CD8-positive, alpha-beta memory T cell (primary cell): ENCODE results near the gene VGF. TPM values are rescaled to one million over a fixed set of nuclear protein-coding genes. Genes with fewer than 3 reads are reported as not detected.
"Not testable (repeated sequence)": the region's sequence is repeated elsewhere in the genome, so short reads cannot be mapped to it uniquely, and the experiment has no call there.

Experiments
- CTCF ChIA-PET: fragments of 350-600 bp; sonication (Branson Sonifier 250); formaldehyde crosslinking; loops from one replicate; lab custom pipeline; 2021; ENCODE audit warnings: antibody characterized with exemption; lab: Charles Lee
- POLR2A ChIA-PET: fragments of 350-600 bp; sonication (Branson Sonifier 250); formaldehyde crosslinking; loops from one replicate; lab custom pipeline; 2021; ENCODE audit warnings: antibody characterized with exemption; lab: Charles Lee
- DNase-seq, 5 donors: peaks; one replicate each; pipeline versions ENCODE4 v3.0.0 to v3.0.0-alpha.2; 2020 to 2022; ENCODE audit warnings: mixed read lengths in 1 of 5
- H3K27ac ChIP-seq: one replicate; pipeline ENCODE4 v1.7.0; 2013; ENCODE audit warnings: low read depth, mild to moderate bottlenecking, low read length, moderate library complexity
- H3K27me3 ChIP-seq: 2 replicates; pipeline ENCODE4 v1.7.0; 2013; ENCODE audit warnings: low read length, mild to moderate bottlenecking; ENCODE audit not compliant: insufficient read depth, poor library complexity, severe bottlenecking
- H3K36me3 ChIP-seq: 2 replicates; pipeline ENCODE4 v1.7.0; 2013; ENCODE audit warnings: mild to moderate bottlenecking, low read length, moderate library complexity; ENCODE audit not compliant: insufficient read depth
- H3K4me1 ChIP-seq: 2 replicates; pipeline ENCODE4 v1.7.0; 2013; ENCODE audit warnings: mild to moderate bottlenecking, low read length, moderate library complexity; ENCODE audit not compliant: insufficient read depth
- H3K4me3 ChIP-seq: 2 replicates; pipeline ENCODE4 v1.7.0; 2013; ENCODE audit warnings: mild to moderate bottlenecking, low read length
- H3K9me3 ChIP-seq: 2 replicates; pipeline ENCODE4 v1.7.0; 2013; ENCODE audit warnings: mild to moderate bottlenecking, low read length
- H3K27ac Mint-ChIP-seq, 8 donors: one replicate each; pipeline ENCODE4 v1.8.0; 2020 to 2021; ENCODE audit warnings: mixed read lengths in 8 of 8, mild to moderate bottlenecking in 6 of 8, inconsistent platforms in 3 of 8, moderate library complexity in 3 of 8
- H3K27me3 Mint-ChIP-seq, 2 donors: one replicate each; pipeline ENCODE4 v1.8.0; 2020 to 2021; ENCODE audit warnings: mixed read lengths in 2 of 2, mild to moderate bottlenecking in 1 of 2, moderate library complexity in 1 of 2
- H3K36me3 Mint-ChIP-seq, 3 donors: one replicate each; pipeline ENCODE4 v1.8.0; 2020 to 2021; ENCODE audit warnings: mixed read lengths in 3 of 3, inconsistent platforms in 1 of 3, mild to moderate bottlenecking in 1 of 3
- H3K4me1 Mint-ChIP-seq, 3 donors: one replicate each; pipeline ENCODE4 v1.8.0; 2020 to 2021; ENCODE audit warnings: mixed read lengths in 3 of 3, inconsistent platforms in 1 of 3, mild to moderate bottlenecking in 1 of 3
- H3K4me3 Mint-ChIP-seq, 7 donors: one replicate each; pipeline ENCODE4 v1.8.0; 2020 to 2021; ENCODE audit warnings: mixed read lengths in 7 of 7, mild to moderate bottlenecking in 6 of 7, moderate library complexity in 4 of 7, inconsistent platforms in 2 of 7
- H3K9me3 Mint-ChIP-seq, 5 donors: one replicate each; pipeline ENCODE4 v1.8.0; 2020 to 2022; ENCODE audit warnings: mixed read lengths in 5 of 5, mild to moderate bottlenecking in 3 of 5, moderate library complexity in 2 of 5, inconsistent platforms in 1 of 5
- polyA plus RNA-seq: library from polyadenylated mRNA; unstranded; fragments of 300-500 nt; fragmentation: Illumina TruSeq; gene quantifications from one replicate; pipeline ENCODE4 v1.2.3, GENCODE V29; 2021
- total RNA-seq, 2 experiments: library from RNA; stranded (reverse); gene quantifications; one replicate each; pipeline ENCODE4 v1.2.3, GENCODE V29; 2021

VGF gene
- total and polyA plus RNA-seq, 3 experiments from 2014 or later, result 0.13 to 0.16 TPM; not detected in 1

DNA sequence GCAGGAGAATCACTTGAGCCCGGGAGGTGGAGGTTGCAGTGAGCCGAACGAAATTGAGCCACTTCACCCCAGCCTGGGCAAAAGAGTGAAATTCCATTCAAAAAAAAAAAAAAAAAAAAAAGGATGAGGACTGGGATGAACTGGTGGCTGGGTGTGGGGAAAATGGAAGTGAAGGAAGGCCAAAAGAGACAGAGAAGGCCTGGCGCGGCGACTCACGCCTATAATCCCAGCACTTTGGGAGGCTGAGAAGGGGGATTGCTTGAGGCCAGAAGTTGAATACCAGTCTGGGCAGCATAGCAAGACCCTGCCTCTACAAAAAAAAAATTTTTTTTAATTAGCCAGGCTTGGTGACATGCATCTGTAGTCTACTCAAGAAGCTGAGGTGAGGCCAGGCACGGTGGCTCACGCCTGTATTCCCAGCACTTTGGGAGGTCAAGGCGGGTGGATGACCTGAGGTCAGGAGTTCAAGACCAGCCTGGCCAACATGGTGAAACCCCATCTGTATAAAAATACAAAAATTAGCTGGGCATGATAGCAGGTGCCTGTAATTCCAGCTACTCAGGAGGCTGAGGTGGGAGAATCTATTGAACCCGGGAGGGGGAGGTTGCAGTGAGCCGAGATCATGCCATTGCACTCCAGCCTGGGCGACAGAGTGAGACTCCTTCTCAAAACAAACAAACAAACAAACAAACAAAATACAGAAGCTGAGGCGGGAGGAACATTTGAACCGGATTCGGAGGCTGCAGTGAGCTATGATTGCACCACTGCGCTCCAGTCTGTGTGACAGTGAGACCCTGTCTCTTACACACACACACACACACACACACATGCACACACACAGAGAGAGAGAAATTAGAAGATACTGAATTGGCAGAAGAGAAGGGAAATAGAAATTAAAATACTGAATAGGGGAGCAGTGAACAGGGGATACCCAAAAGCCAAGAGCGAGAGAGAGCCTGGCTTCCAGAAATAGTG, 32.5 kb downstream of the VGF start:
- CTCF ChIA-PET, result interaction anchor here (2.5 kb wide), 1 partner anchor 11 kb away, joined by 12 read pairs; no protein-coding TSS in a partner anchor
- H3K36me3 Mint-ChIP-seq, H3K4me3 ChIP-seq, POLR2A ChIA-PET, H3K9me3 Mint-ChIP-seq, H3K4me1 ChIP-seq, H3K9me3 ChIP-seq, H3K27ac Mint-ChIP-seq, H3K36me3 ChIP-seq, H3K27ac ChIP-seq, H3K27me3 ChIP-seq, DNase-seq, H3K4me3 Mint-ChIP-seq, H3K4me1 Mint-ChIP-seq: not testable (repeated sequence)
- peaks cover 16 to 54% of the 10 kb centered on the region in 2 donors for H3K27me3 Mint-ChIP-seq

DNA sequence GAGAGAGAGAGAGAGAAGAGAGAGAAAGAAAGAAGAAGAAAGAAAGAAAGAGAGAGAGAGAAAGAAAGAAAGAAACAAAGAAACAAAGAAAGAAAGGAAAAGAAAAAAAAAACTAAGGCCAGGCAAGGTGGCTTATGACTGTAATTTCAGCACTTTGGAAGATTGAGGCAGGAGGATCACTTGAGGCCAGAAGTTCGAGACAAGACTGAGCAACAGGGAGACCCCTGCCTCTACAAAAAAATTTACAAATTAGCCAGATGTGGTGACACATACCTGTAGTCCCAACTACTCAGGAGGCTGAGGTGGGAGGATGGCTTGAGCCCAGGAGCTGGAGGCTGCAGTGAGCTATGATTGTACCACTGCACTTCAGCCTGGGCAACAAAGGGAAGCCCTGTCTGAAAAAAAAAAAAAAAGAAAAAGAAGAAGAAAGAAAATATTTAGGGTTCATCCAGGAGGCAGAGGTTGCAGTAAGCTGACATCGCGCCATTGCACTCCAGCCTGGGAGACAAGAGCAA, 35.7 kb downstream of the VGF start:
- Mint-ChIP-seq H3K4me3 (no peak overlapping the region), H3K4me1 (peaks cover 22 to 28% (median 23%) of the 10 kb centered on the region in 3 donors), H3K36me3 (no peaks in the 10 kb centered on the region), H3K9me3 (no peaks in the 10 kb centered on the region), H3K27ac (no peak overlapping the region), H3K27me3 (peaks cover 34 to 68% of the 10 kb centered on the region in 2 donors)
- H3K4me1 ChIP-seq, result peaks cover 18% of the 10 kb centered on the region
- no peak overlapping the region for H3K27ac ChIP-seq
- no peaks in the 10 kb centered on the region for H3K36me3 ChIP-seq
- ChIA-PET CTCF (interaction anchor here (1.2 kb wide), 1 partner anchor 13 kb away, joined by 3 read pairs; no protein-coding TSS in a partner anchor), POLR2A (no interaction called here)
- peaks cover 9% of the 10 kb centered on the region for H3K27me3 ChIP-seq
- no peaks in the 10 kb centered on the region for H3K9me3 ChIP-seq
- H3K4me3 ChIP-seq, result no peak overlapping the region
- no peak for DNase-seq

DNA sequence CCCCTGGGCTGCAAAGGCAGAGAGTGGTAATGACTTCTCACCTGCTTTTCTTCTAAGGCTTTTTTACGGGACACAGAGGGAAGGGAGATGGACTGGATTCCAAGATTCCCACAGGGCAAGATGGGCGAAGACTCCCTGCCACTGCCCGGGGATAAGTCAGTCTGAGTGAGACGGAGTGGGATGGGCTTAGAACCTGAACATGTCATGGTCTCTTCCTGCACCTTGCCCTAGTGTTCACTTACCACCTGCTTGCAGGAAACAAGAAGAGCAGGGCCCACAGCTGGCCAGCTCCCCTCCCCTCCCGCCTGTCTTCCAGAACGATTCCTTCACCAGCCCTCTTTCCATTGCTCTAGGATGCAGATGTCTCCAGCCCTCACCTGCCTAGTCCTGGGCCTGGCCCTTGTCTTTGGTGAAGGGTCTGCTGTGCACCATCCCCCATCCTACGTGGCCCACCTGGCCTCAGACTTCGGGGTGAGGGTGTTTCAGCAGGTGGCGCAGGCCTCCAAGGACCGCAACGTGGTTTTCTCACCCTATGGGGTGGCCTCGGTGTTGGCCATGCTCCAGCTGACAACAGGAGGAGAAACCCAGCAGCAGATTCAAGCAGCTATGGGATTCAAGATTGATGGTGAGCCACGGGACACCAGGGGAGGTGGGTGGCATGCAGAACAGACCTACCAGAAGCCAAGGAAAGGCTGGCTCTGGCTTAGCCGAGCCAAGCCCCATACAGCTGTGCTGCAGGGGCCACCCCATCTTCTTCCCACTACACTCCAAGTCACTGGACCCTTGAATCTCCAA, 37.1 kb downstream of the VGF start:
- ChIA-PET POLR2A (no interaction called here), CTCF (interaction anchor here (1.2 kb wide), 1 partner anchor 16 kb away, joined by 5 read pairs; no protein-coding TSS in a partner anchor)
- Histone ChIP-seq H3K36me3 (no peaks in the 10 kb centered on the region), H3K4me1 (peaks cover 21% of the 10 kb centered on the region), H3K27ac (no peak overlapping the region), H3K9me3 (no peaks in the 10 kb centered on the region), H3K4me3 (no peak overlapping the region), H3K27me3 (peaks cover 9% of the 10 kb centered on the region)
- H3K27ac Mint-ChIP-seq, result no peak overlapping the region
- H3K36me3 Mint-ChIP-seq, result no peaks in the 10 kb centered on the region
- H3K27me3 Mint-ChIP-seq, result peaks cover 34 to 69% of the 10 kb centered on the region in 2 donors
- peak overlapping the region in 1 of 7 donors; percentile 13 for H3K4me3 Mint-ChIP-seq
- no peak for DNase-seq
- no peaks in the 10 kb centered on the region for H3K9me3 Mint-ChIP-seq
- H3K4me1 Mint-ChIP-seq, result peaks cover 25 to 32% (median 27%) of the 10 kb centered on the region in 3 donors

DNA sequence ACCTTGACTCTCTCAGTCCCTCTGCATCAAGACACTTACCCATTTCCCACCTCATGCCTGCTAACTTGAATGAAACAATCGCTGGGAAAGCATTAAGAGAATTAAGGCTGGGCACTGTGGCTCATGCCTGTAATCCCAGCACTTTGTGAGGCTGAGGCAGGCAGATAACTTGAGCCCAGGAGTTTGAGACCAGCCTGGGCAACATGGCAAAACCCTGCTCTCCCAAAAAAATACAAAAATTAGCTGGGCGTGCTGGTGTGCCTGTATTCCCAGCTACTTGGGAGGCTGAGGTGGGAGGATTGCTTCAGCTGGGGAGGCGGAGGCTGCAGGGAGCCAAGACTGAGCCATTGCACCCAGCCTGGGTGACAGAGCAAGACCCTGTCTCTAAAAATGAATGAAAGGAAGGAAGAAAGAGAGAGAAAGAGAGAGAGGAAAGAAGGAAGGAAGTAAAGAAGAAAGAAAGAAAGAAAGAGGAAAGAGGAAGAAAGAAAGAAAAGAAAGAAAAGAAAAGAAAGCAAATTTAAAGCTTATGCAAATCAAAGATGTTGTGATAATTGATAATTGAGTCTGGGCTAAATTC, 37.8 kb downstream of the VGF start:
- Histone ChIP-seq H3K36me3 (no peaks in the 10 kb centered on the region), H3K9me3 (no peaks in the 10 kb centered on the region), H3K4me1 (peaks cover 21% of the 10 kb centered on the region), H3K27ac (no peak overlapping the region), H3K4me3 (no peak overlapping the region), H3K27me3 (peaks cover 9% of the 10 kb centered on the region)
- H3K4me3 Mint-ChIP-seq, result peak overlapping the region in 4 of 7 donors; percentile 60 to 76 (median 74)
- DNase-seq, result no peak
- H3K27me3 Mint-ChIP-seq, result peaks cover 33 to 72% of the 10 kb centered on the region in 2 donors
- CTCF ChIA-PET, result interaction anchor here (1.2 kb wide), 1 partner anchor 17 kb away, joined by 5 read pairs; no protein-coding TSS in a partner anchor
- POLR2A ChIA-PET, result no interaction called here
- no peaks in the 10 kb centered on the region for H3K36me3 Mint-ChIP-seq
- peak overlapping the region in 1 of 8 donors; percentile 66 for H3K27ac Mint-ChIP-seq
- H3K4me1 Mint-ChIP-seq, result peaks cover 25 to 32% (median 27%) of the 10 kb centered on the region in 3 donors
- no peaks in the 10 kb centered on the region for H3K9me3 Mint-ChIP-seq

DNA sequence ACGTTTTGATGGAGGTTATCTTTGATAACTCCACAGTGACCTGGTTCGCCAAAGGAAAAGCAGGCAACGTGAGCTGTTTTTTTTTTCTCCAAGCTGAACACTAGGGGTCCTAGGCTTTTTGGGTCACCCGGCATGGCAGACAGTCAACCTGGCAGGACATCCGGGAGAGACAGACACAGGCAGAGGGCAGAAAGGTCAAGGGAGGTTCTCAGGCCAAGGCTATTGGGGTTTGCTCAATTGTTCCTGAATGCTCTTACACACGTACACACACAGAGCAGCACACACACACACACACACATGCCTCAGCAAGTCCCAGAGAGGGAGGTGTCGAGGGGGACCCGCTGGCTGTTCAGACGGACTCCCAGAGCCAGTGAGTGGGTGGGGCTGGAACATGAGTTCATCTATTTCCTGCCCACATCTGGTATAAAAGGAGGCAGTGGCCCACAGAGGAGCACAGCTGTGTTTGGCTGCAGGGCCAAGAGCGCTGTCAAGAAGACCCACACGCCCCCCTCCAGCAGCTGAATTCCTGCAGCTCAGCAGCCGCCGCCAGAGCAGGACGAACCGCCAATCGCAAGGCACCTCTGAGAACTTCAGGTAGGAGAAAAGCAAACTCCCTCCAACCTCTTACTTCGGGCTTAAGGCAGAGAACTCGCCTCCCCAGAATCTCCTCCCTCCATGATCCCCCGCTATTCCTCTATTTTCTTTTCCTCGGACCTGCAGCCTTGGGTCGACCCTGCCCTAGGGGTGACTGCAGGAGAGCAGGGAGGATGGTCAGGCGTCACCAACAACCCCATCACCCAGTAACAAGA, 38.5 kb downstream of the VGF start, which contains the start of gene SERPINE1:
TSS of gene SERPINE1 (plus strand) at position 454 of the 809 bp plus-strand sequence. CDS start 1,290 bp downstream, outside the sequence.
- H3K27ac Mint-ChIP-seq, result peak within 1 kb of the TSS in 7 of 8 donors; percentile 15 to 74 (median 64)
- no peak within 1 kb of the TSS for H3K27ac ChIP-seq
- H3K9me3 Mint-ChIP-seq, result no peaks in the 10 kb centered on the region
- no peaks in the 10 kb centered on the region for H3K36me3 Mint-ChIP-seq
- no peaks in the 10 kb centered on the region for H3K9me3 ChIP-seq
- peaks cover 39 to 75% of the 10 kb centered on the region in 2 donors for H3K27me3 Mint-ChIP-seq
- CTCF ChIA-PET, result interaction anchor here (0.6 to 1.5 kb wide), 4 partner anchors 17 to 416 kb away, joined by 3 to 6 read pairs (median 4); no protein-coding TSS in a partner anchor
- POLR2A ChIA-PET, result no interaction called here
- peak; percentile 16 to 71 (median 25) for DNase-seq
- peaks cover 9% of the 10 kb centered on the region for H3K27me3 ChIP-seq
- peaks cover 21% of the 10 kb centered on the region for H3K4me1 ChIP-seq
- peak within 1 kb of the TSS; percentile 34 to 76 (median 73) for H3K4me3 Mint-ChIP-seq
- peaks cover 25 to 38% (median 27%) of the 10 kb centered on the region in 3 donors for H3K4me1 Mint-ChIP-seq
- peak within 1 kb of the TSS; percentile 39 for H3K4me3 ChIP-seq
- no peaks in the 10 kb centered on the region for H3K36me3 ChIP-seq

DNA sequence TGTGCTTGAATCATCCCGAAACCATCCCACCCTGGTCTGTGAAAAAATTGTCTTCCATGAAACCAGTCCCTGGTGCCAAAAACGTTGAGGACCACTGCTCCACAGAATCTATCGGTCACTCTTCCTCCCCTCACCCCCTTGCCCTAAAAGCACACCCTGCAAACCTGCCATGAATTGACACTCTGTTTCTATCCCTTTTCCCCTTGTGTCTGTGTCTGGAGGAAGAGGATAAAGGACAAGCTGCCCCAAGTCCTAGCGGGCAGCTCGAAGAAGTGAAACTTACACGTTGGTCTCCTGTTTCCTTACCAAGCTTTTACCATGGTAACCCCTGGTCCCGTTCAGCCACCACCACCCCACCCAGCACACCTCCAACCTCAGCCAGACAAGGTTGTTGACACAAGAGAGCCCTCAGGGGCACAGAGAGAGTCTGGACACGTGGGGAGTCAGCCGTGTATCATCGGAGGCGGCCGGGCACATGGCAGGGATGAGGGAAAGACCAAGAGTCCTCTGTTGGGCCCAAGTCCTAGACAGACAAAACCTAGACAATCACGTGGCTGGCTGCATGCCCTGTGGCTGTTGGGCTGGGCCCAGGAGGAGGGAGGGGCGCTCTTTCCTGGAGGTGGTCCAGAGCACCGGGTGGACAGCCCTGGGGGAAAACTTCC, 39.2 kb downstream of the VGF start:
- H3K9me3 Mint-ChIP-seq, result no peaks in the 10 kb centered on the region
- no peak for DNase-seq
- peak overlapping the region in 4 of 8 donors; percentile 22 to 74 (median 54) for H3K27ac Mint-ChIP-seq
- Histone ChIP-seq H3K4me3 (peak overlapping the region; percentile 39), H3K4me1 (peaks cover 21% of the 10 kb centered on the region), H3K27me3 (peaks cover 9% of the 10 kb centered on the region), H3K27ac (no peak overlapping the region), H3K36me3 (no peaks in the 10 kb centered on the region), H3K9me3 (no peaks in the 10 kb centered on the region)
- H3K27me3 Mint-ChIP-seq, result peaks cover 42 to 76% of the 10 kb centered on the region in 2 donors
- H3K36me3 Mint-ChIP-seq, result no peaks in the 10 kb centered on the region
- peaks cover 25 to 38% (median 27%) of the 10 kb centered on the region in 3 donors for H3K4me1 Mint-ChIP-seq
- H3K4me3 Mint-ChIP-seq, result peak overlapping the region in 5 of 7 donors; percentile 31 to 75 (median 73)
- CTCF ChIA-PET, result interaction anchor here (0.6 to 1.5 kb wide), 3 partner anchors 18 to 415 kb away, joined by 3 to 6 read pairs (median 3); no protein-coding TSS in a partner anchor
- POLR2A ChIA-PET, result no interaction called here
